Mesothelial cell of epicardium (in vitro differentiated cells): ENCODE measurements around the gene CACNA1C. TPM values are rescaled to one million over a fixed set of nuclear protein-coding genes. Genes with fewer than 3 reads are reported as not detected.

Source experiments
- DNase-seq, 2 experiments: peaks; one replicate each; pipeline ENCODE4 v3.0.0; 2021; ENCODE audit warnings: low spot score in 2 of 2; ENCODE audit not compliant: unreplicated experiment in 2 of 2
- H3K27ac Mint-ChIP-seq: 2 replicates; pipeline ENCODE4 v1.8.0; 2021; ENCODE audit warnings: mixed read lengths
- H3K27me3 Mint-ChIP-seq: 2 replicates; pipeline ENCODE4 v1.8.0; 2021; ENCODE audit warnings: low read depth, mixed read lengths
- H3K36me3 Mint-ChIP-seq: 2 replicates; pipeline ENCODE4 v1.8.0; 2021; ENCODE audit warnings: mixed read lengths
- H3K4me1 Mint-ChIP-seq: 2 replicates; pipeline ENCODE4 v1.8.0; 2021; ENCODE audit warnings: mixed read lengths
- H3K4me3 Mint-ChIP-seq: 2 replicates; pipeline ENCODE4 v1.8.0; 2021; ENCODE audit warnings: mild to moderate bottlenecking, moderate library complexity, mixed read lengths
- H3K9me3 Mint-ChIP-seq: 2 replicates; pipeline ENCODE4 v1.8.0; 2021; ENCODE audit warnings: mixed read lengths
- total RNA-seq: library from RNA; stranded (reverse); gene quantifications from 3 replicates; pipeline ENCODE4 v1.2.1, GENCODE V29; 2021
- TF ChIP-seq, protein P1 (sequence below): fragments of 200-600 bp; sonication (generic); IDR thresholded peaks from one replicate; pipeline ENCODE4 v1.5.0; 2021; ENCODE audit warnings: antibody characterized with exemption; ENCODE audit not compliant: unreplicated experiment

The CACNA1C gene
- total RNA-seq, 1 donor from 2014 or later = 33.6 TPM

DNA sequence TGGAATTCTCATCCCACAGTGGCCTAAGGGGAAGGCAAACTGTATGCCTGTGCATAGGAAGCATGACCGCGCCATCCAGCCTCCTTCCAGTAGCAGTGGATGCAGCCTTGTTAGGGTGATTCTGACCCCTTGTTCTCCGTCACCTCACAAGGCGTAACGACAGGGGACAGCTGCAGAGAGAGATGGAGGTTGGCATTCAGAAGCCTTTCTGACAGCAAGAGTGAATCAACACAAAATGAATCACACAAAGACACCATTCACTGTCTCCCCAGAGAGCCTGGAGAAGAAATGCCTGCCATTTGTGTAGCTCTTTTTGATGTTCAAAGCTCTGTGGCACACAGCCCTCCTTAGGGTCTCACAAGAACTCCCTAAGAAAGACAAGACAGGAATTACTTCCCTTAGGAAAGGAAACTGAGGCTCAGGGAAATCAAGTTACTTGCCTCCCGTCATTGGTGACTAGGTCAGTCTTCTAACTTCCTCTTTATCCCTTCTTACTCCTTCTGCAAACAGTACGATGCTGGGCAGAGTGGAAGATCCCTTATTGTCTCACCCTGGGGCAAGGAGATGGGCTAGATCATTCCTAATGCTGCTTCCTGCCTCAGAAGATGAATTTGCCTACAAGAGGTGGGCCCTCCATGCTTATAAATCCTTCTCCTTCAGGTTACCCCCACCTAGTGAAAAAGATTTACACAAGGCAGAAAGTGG is 280.9 kb downstream of the CACNA1C start:
- Mint-ChIP-seq H3K4me1 (peaks cover 52% of the 10 kb centered on the region), H3K4me3 (no peak overlapping the region), H3K27me3 (no peaks in the 10 kb centered on the region), H3K36me3 (peaks cover 4% of the 10 kb centered on the region), H3K27ac (peak overlapping the region; percentile 37), H3K9me3 (peaks cover 3% of the 10 kb centered on the region)
- DNase-seq = no peak
- TF ChIP-seq, protein P1, sequence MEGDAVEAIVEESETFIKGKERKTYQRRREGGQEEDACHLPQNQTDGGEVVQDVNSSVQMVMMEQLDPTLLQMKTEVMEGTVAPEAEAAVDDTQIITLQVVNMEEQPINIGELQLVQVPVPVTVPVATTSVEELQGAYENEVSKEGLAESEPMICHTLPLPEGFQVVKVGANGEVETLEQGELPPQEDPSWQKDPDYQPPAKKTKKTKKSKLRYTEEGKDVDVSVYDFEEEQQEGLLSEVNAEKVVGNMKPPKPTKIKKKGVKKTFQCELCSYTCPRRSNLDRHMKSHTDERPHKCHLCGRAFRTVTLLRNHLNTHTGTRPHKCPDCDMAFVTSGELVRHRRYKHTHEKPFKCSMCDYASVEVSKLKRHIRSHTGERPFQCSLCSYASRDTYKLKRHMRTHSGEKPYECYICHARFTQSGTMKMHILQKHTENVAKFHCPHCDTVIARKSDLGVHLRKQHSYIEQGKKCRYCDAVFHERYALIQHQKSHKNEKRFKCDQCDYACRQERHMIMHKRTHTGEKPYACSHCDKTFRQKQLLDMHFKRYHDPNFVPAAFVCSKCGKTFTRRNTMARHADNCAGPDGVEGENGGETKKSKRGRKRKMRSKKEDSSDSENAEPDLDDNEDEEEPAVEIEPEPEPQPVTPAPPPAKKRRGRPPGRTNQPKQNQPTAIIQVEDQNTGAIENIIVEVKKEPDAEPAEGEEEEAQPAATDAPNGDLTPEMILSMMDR = no peak

DNA sequence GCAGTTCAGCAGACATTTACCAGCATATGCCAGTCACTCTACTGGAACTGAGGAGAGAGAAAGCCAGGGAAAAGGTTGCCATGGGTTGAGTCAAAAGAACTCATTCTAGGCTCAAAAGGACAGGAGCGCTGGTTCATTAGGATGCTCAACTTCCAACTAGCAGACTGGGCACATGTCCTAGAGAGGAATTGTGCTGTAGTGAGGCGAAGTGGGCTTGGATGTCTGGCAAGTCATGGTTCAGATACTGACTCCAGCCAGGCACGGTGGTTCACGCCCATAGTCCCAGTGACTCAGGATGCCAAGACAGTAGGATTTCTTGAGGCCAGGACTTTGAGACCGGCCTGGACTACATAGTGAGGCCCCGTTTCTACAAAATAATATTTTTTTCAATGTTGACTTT is 281.5 kb downstream of the CACNA1C start:
- no peaks in the 10 kb centered on the region for H3K27me3 Mint-ChIP-seq
- no peak for DNase-seq
- TF ChIP-seq, protein P1 = no peak
- H3K27ac Mint-ChIP-seq = no peak overlapping the region
- peaks cover 54% of the 10 kb centered on the region for H3K4me1 Mint-ChIP-seq
- H3K4me3 Mint-ChIP-seq = no peak overlapping the region
- H3K9me3 Mint-ChIP-seq = peaks cover 3% of the 10 kb centered on the region
- H3K36me3 Mint-ChIP-seq = peaks cover 4% of the 10 kb centered on the region

DNA sequence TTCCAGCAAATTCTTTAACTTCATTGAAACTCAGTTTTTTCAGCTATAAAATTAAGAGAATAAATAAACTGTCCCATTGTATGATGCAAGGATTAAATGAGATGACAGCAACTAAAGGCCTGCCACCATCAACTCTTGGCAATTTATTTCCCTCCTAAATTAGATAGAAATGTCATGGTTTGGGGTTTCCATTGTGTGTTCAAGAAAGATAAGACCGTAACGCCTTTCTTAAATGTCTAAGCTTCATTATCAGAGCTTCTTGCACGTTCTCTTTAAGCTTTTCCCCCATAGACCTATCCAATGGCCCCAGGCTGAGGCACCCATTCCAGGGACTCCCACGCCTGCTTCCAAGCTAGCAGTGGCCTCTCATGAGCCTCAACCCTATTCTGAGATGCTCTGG is 281.9 kb downstream of the CACNA1C start:
- H3K36me3 Mint-ChIP-seq = peaks cover 4% of the 10 kb centered on the region
- DNase-seq = no peak
- H3K4me3 Mint-ChIP-seq = no peak overlapping the region
- peaks cover 54% of the 10 kb centered on the region for H3K4me1 Mint-ChIP-seq
- peaks cover 3% of the 10 kb centered on the region for H3K9me3 Mint-ChIP-seq
- no peaks in the 10 kb centered on the region for H3K27me3 Mint-ChIP-seq
- TF ChIP-seq, protein P1 = no peak
- H3K27ac Mint-ChIP-seq = peak overlapping the region; percentile 78

DNA sequence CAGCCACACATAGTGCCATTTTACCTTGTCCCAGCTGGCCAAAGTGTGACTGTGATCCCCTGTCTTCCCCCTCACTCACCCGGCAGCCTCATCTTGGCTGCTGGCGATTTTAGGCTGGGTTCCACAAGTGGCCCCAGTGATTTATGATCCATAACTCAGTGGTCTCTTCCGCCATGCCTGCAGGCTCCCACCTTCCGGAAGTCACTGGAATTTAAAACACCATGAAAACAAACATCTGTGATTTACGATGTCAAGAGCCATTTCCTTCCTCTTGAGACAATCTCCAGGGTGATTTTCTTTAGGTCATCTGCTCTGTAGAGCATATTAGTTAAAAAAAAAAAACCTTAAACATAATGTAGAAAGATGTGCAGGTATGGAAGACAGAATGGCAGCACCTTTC is 282.3 kb downstream of the CACNA1C start:
- DNase-seq = no peak
- Mint-ChIP-seq H3K9me3 (peaks cover 3% of the 10 kb centered on the region), H3K4me3 (no peak overlapping the region), H3K27me3 (no peaks in the 10 kb centered on the region), H3K27ac (peak overlapping the region; percentile 78), H3K4me1 (peaks cover 54% of the 10 kb centered on the region), H3K36me3 (peaks cover 4% of the 10 kb centered on the region)
- TF ChIP-seq, protein P1 = no peak

DNA sequence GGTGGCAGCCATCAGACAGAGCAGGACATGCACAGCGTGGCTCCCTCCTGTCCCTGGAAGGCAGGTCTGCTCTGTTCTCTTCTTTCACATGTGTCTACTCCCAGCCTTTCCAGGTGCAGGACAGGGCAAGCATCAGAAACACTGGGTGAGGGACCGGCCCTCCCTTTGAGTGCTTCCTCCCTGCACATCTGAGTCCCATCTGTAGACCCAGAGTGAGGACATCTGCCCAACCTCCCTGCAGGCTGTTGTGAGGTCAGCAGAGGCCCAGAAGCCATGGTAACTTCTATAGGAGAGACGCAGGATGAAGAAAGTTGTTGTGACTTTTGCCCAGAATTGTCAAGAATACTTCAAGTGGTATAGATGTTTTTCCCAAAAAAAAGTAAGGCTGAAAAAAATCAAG is 282.7 kb downstream of the CACNA1C start:
- Mint-ChIP-seq H3K36me3 (peaks cover 4% of the 10 kb centered on the region), H3K4me3 (no peak overlapping the region), H3K9me3 (peaks cover 3% of the 10 kb centered on the region), H3K27ac (peak overlapping the region; percentile 78), H3K27me3 (no peaks in the 10 kb centered on the region), H3K4me1 (peaks cover 54% of the 10 kb centered on the region)
- no peak for DNase-seq
- TF ChIP-seq, protein P1 = no peak

DNA sequence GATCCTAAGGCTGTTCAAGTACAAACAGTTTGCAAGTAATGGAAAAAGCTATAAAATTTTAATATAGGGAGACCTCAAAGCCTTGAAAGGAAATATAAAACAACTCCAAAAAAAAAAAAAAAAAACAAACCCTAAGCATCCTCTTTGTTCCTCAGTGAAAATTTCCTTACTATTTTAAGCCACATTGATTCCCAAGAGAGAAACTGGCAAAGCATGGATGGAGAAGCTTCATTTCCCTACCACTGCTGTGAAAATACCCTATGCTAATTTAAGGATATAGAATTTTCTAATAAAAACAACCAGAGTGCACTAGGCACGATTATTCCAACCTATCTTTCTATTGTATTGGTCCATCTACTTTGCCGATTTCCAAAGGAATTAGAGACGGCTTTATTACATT is 283.1 kb downstream of the CACNA1C start:
- Mint-ChIP-seq H3K4me1 (peaks cover 52% of the 10 kb centered on the region), H3K27ac (peak overlapping the region; percentile 92), H3K27me3 (no peaks in the 10 kb centered on the region), H3K36me3 (peaks cover 4% of the 10 kb centered on the region), H3K4me3 (no peak overlapping the region), H3K9me3 (peaks cover 3% of the 10 kb centered on the region)
- TF ChIP-seq, protein P1 = no peak
- DNase-seq = no peak
